CMK (cell line): ENCODE measurements around the gene PIBF1.
"Not testable (repeated sequence)": the region's sequence is repeated elsewhere in the genome, so short reads cannot be mapped to it uniquely, and the experiment has no call there.

Experiments
- DNase-seq: peaks from one replicate; pipeline ENCODE4 v3.0.0-alpha.2; 2010; ENCODE audit warnings: low read depth

Gene PIBF1

DNA sequence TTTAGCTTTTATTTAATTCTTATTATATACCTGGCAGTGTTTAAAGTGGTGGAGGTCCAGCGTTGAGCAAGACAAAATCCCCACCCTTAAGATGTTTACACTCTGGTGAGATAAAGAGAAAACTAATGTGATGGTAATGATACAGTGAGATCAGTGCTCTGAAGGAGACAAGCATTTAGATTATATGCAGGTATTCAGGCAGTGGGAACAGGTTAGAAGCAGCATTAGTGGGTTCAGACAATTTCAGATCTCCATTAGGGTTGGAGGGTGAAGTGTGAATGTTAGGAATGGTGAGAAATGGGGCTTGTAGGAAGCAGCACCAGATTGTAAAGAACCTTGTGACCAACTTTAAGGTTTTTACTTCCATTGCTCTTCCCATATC is 39.0 kb downstream of the PIBF1 start:
- no peak for DNase-seq

DNA sequence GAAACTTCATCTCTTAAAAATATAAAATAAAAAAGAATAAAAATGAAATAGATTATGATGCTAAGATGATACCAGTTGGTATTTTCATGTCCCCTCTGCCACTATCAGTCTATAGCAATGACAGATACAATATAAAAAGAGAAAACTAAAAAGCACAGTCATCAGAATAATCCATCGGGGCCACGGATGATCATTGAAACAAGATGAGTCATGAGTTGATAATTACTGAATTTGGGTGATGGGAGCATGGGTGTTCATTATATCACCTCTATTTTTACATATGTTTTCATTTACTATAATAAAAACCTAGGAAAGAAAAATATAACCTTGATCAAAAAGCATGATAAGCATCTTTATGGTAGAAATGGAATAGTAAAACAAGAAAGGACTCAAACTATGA is 41.1 kb downstream of the PIBF1 start:
- no peak for DNase-seq

DNA sequence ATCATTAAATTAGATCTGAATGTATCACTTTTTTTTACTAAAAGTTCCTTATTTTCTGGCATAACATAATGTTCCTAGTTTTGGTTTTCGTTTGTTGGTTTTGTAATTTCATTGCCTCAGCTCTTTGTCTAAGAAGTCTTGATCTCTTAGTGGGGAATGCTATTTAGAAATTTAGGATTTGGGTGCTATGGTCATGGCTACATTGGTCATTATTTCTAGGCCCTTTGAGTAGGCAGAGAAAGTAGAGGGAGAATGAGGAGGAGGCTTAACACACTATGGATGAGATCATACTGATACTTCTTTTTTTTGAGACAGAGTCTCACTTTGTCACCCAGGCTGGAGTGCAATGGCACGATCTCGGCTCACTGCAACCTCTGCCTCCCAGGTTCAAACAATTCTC is 41.8 kb downstream of the PIBF1 start:
- DNase-seq: no peak

DNA sequence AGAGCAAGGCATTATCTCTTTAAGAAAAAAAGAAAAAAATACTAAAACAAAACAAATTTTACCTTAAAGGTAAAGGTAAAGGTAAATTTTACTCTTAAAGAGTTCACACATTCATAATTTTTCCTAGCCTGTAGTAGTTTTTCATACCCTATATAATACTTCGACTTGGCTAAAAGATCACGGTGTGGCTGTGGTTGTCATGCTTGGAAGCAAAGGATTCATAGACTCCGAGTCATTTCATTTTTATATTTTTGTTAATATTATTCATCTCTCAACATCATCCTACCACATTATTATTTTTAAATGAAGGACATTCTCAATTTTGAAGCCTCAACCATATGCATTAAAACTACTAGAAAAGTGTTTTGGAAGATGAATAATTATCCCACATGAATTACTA is 52.7 kb downstream of the PIBF1 start:
- DNase-seq: no peak

DNA sequence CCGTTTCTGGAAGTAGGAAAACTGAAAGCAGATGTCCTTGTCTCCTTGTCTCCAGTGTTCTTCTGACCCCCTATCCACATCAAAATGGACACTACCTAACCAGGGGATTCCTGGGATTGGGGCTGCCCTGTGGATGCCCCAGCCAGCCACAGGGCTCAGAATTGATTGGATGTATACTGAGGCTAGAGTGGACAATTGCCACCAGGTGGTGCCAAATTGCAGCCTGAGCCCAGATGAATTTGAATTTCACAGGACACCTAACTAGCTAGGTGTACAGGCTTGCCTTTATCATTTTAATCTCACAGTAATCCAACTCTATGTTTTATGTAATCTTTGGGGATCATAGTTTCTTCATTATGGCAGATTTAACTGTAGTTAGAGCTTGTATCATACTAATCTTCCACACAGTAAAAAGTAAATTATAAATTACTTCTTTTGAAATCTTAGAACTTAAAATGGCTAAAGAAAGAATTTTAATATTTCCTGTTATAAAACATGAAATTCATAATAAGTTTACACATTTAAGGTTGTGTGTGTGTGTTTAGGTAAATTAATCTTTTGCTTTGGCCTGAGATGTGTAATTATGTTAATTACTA is 58.0 kb downstream of the PIBF1 start:
- DNase-seq: peak; percentile 14

DNA sequence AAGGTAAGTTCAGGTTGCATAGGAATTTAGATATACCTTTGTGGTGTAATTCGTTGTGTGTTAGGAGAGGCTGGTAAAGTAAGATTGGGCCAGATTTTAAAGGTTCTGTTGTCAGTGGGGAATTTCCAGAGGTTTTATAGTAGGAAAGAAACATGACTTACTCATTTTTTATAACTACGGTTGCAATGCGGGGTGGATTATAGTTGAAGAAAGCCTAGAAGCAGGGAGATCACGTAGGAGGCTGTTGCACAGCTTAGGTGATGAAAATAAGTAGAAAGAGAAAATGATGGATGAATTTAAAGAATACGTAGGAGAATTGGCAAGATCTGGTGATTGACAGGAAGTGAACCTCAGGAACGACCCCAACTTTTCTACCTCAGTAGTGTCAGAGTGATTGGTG is 61.1 kb downstream of the PIBF1 start:
- no peak for DNase-seq

DNA sequence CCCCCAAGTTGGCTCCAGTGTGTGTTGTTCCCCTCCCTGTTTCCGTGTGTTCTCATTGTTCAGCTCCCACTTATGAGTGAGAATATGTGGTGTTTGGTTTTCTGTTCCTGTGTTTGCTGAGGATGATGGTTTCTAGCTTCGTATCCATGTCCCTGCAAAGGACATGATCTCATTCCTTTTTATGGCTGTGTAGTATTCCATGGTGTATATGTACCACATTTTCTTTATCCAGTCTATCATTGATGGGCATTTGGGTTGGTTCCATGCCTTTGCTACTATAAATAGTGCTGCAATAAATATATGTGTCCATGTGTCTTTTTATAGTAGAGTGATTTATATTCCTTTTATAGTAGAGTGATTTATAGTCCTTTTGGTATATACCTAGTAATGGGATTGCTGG is 63.2 kb downstream of the PIBF1 start:
- not testable (repeated sequence) for DNase-seq

DNA sequence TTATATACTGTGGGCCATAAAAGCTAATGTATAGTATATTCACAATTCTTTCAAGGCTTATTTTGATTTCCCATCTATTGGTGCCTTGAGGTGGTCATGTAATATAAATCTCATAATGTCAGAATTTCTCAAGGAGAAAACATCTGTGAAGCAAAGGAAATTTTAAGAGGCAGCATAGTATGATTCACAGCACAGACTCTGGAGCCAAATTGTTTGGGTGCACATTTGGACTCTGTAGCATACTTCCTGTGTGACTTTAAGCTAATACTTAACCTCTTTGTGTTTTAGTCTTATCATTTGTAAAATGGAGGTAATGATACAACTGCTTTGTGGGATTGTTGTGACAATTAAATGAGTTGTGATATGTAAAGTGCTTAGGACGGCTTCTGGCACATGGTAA is 67.6 kb downstream of the PIBF1 start:
- no peak for DNase-seq

DNA sequence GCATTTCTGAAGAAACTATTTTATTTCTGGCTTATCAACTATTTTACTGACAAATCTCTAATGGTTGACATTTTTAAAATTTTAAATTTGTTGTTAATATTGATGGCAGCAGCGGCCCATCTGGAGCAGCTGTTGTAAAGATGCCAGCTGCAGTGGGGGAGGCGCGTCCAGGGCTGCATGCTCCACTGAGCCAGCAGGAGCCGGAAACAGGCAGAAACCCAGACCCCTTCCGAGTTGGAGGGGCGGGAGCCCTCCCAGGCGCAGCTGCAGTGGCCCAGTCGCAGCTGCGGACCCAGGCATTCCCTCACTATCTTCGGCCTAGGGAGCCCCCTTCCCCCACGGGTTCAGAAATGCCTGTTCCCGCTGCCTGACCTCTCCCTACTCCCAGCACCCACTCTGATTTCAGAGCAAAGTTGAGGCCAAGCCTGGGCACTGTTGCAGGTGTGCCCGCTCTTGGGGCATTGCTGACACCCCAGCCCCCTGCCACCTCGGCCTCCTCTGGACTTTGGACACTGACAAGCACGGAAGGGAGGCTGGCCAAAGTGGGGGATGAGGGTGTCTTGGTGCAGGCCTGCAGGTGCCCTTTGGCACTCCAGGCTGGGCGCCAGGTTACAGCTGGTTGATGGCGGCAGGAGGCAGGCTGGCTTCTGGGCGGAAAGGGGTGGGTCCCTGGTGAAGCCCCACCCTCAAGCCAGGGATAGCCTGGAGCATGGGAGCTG is 69.2 kb downstream of the PIBF1 start:
- no peak for DNase-seq

DNA sequence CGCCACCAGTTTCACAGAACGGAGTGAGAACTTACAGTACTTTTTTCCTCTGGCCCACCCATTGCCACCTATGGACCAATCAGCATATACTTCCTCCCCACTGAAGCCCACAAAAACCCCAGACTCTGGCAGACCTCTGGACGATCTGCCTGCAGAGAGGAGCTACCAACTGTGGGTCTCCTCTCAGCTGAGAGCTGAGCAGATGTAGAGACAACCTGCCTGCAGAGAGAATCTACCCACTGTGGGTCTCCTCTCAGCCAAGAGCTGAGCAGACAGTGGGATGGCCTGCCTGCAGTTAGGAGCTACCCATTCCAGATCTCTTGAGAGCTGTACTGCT is 69.7 kb downstream of the PIBF1 start:
- DNase-seq: no peak

DNA sequence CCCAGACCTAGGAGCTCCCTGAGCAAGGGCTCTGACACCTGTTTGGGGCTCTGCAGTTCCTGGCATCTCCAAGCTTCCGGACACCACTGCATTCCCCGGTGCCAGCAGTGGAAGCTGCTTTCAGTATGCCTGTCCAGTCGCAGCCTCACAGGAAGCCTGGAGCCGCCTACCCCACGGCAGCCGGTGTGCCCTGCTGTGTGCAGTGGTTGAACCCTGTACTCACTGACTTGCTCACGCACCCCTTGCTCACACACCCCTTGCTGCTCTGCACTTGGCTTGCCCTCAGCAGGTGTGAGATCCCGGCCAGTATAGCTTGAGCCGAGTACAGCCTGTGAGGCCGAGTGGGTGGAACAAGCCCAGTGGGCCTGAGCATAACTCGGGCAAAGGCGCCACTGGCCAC is 70.3 kb downstream of the PIBF1 start:
- DNase-seq: no peak

DNA sequence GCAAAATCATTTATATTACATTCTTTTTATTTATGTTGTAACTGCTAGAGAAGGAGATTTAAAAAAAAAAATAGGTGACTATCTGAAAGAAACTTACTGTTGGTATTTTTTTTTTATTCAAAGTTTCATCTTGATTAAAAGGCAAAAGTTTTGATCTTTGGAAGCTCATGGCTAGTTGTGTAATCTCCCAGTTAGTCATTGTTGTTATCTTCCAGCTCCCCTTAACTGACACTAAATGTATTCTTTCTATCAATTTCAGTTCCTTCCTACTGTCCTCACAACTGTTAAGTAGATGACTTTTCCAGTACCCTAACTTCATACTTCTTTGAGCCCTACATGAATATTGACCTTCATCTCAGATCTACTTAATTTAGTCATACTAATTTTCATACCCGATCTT is 71.1 kb downstream of the PIBF1 start:
- DNase-seq: no peak

DNA sequence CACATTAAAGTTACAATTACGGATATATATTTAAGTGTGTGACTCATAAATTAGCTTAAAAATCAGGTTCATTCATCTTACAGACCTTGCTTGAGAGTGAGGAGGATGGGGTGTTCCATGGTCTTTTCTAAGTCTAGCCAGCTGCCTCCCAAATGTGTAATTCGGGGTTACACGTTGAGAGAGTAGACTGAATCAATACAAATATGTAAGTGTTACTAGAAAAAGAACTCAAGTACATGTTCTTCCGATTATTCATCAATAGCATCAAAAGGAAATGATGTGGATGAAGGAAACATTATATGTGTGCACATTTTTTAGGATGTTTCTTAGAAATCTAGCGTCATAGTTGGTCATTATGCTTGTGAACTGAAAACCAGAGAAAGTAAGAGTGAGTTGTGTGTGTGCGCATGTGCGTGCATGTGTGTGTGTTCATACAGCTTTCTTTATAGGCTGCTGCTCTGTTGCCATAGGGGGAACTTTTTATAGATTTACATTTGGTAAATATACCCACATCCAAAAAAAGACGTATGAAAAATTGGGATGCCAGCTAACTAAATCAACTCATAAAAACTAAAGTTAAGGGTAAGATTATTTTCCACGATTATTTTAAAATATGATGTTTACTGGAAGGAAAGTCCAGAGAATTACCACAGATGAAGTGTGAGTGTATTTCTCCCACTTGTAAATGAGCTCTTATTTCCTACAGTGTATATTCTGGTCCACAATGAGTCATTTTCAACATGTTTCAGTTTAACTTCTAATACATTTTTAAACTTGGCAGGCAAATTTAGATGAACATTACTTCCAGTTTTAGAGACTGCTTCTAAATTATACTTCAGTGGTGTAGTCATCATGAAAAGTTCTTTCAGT is 82.4 kb downstream of the PIBF1 start:
- DNase-seq: no peak

DNA sequence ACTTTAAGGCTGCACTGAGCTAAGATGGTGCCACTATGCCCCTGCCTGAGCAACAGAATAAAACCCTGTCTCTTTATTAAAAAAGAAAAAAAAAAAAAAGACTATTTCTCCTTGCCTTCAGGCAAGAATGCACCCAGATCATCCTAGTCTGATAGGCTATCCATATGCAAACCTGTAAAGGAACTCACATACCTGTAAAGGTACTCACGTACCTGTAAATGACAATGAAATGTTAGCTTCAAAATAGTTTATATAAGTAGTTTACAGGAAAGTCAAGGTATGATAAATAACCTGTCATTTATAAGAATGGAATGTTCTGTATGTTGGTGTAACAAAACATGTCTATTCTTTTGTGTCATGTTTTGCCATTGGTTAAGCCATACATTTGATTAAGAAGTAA is 86.3 kb downstream of the PIBF1 start:
- DNase-seq: no peak

DNA sequence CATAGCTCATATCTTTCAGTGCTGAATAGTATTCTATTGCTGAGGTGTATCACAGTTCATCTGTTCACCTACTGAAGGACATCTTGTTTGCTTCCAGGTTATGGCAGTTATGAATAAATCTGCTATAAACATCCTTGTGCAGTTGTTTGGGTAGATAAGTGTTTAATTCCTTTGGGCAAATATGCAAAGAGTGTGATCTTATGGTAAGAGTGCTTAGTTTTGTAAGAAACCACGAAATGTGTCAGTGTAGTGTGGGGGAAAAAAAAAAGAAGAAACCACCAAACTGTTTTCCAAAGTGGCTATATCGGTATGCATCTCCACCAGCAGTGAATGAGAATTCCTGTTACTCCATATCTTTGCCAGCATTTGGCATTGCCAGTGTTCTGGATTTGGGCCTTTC is 93.3 kb downstream of the PIBF1 start:
- DNase-seq: no peak

DNA sequence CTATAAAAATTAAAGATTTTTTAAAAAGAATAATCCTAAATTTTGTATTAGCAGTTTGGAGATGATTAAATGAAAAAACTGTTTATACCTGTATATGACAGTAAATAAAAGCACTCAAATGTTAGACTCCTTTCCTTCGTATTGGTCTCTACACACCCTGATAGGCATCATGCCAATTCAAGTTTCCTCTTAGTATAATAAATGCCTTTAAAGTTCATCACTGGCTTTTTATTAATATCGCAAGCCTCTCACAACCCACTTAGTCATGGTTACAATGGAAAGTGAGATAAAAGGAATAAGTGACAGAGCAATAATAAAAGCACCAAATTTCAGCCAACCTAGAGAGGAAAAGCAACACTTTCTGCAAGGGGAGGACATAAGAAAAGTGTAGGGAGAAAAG is 102.2 kb downstream of the PIBF1 start:
- DNase-seq: no peak

DNA sequence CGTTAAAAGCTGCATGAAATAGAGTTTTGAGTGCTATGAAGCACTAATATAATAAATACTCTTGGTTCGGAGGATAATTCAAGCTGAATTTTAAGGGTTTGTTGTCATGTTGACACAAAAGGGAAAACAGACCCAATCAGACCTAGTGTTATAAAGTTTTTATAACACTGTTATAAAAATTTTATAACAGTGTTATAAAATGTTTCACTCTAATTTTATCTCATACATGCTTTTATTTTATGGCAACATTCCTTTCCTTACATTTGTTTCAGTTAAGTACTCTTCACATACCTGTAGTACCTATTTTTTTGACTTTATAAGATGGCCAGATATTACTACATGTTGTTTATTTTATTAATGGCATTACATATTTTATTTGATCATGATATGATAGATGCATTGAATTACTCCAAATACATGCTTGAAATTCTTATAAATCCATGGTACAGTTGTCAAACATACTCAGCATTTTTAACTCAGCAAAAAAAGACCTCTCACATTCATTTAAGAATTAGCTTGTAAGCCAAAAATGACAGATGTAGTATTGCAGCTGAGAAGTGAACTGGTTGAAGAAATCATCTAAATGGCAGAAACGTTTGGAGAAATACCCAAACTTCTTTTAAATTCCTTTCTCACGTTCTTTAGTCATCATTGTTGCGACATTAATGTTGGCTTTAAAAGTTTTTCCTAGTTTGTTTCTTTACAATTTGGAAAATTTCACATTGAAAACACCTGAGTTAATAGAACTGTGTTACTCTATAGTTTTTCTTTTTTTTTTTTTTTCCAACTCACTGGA is 104.5 kb downstream of the PIBF1 start:
- DNase-seq: no peak

DNA sequence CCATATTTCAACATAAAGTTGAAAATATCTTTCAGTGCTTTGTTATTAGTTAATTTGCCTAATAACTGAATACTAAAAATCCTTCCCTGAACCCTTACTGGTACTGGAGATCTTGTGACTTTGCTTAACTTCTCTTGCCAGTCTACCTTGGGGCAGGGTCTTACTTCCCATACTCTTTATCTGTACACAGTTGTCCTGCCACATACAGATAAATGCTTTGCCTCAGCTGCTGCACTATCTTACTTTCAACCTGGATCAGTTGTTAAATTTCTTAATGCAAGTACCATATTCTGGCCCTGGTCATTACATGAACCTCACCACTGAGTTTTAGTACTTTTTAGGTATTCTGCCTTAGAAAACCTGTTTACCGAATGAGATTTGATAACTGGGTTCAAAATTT is 107.6 kb downstream of the PIBF1 start:
- peak; percentile 5 for DNase-seq

DNA sequence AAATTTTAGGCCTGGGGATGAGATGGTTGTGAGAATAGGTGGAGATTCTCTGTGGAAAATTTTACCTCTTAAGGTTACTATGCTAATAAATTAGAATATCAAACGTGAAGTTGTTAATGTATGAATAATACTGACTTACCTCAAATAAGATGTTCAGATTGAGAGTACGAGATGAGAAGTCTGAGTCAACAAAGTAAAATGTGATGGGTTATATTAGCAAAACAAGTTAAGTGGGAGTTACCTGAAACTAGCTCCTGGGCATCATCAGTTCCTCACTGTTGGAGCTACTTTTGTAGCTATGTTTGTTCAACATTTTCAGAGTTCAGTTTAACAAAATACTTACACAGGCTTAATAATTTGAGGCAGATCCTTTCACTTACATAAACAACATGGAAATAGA is 108.6 kb downstream of the PIBF1 start:
- no peak for DNase-seq

DNA sequence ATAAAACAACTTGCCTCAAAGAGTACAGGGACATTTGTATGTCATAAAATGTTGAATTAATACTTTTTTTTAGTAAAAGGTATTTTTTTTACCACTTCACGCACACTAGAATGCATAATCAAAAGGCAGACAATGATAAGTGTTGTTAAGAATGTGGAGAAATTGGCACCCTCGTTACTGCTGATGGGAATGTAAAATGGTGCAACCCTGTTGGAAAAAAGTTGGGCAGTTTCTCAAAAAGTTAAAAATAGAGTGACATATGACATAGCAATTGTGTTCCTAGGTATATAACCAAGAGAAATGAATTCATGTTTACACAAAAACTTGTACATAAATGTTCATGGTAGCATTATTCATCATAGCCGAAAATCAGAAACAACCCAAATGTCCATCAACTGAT is 109.5 kb downstream of the PIBF1 start:
- no peak for DNase-seq

DNA sequence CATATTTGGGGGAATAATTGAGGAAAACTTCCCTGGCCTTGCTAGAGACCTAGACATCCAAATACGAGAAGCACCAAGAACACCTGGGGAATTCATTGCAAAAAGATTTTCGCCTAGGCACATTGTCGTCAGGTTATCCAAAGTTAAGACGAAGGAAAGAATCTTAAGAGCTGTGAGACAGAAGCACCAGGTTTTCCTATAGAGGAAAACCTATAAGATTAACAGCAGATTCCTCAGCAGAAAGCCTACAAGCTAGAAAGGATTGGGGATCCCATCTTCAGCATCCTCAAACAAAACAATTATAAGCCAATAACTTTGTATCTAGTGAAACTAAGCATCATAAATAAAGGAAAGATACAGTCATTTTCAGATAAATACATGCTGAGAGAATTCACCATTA is 114.9 kb downstream of the PIBF1 start:
- DNase-seq: no peak

DNA sequence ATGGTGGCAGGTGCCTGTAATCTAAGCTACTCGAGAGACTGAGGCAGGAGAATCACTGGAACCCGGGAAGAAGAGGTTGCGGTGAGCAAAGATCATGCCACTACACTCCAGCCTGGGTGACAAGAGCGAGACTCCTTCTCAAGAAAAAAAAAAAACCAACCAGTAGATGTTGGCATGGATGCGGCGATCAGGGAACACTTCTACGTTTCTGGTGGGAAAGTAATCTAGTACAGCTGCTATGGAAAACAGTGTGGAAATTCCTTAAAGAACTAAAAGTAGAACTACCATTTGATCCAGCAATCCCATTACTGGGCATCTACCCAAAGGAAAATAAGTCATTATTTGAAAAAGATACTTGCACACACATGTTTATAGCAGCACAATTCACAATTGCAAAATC is 119.6 kb downstream of the PIBF1 start:
- DNase-seq: not testable (repeated sequence)

DNA sequence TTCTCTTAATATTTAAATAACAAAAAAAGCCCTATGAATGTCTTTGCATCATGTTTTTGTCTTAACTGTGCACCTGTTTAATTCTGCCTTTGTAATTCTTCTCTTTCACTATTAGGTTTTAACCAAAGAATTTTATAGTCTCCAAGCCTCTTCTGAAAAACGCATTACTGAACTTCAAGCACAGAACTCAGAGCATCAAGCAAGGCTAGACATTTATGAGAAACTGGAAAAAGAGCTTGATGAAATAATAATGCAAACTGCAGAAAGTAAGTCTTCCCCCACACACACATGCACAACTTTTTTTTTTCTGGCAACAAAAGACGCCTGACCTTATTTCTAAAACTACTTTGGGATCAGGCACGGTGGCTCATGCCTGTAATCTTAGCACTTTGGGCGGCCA is 126.5 kb downstream of the PIBF1 start:
- no peak for DNase-seq
